Upper lobe of left lung (tissue), 4 donors: ENCODE results near the gene EXD3.

Source experiments
- CTCF ChIP-seq, 6 experiments: fragments of 450-650 bp in 4 of 6; fragments of 200-600 bp in 2 of 6; sonication (generic) in 2 of 6; IDR thresholded peaks; one replicate each; pipeline ENCODE4 v1.5.1; 2016 to 2019; ENCODE audit warnings: antibody characterized with exemption in 6 of 6
- EP300 ChIP-seq, 4 donors: sonication (generic); formaldehyde crosslinking; IDR thresholded peaks; one replicate each; pipeline ENCODE4 v1.5.1; 2017; ENCODE audit warnings: antibody characterized with exemption in 4 of 4, control low read depth in 2 of 4

- TF ChIP-seq CTCF (IDR thresholded peaks at IDR 0.05) (no peak), EP300 (IDR thresholded peaks at IDR 0.05) (peak in 1 of 4 donors; percentile 10)
Observed at GRCh38 chr9:137298401-137299202, 124.4 kb downstream of the EXD3 start.
